ENCODE measurements around the gene CETP. TPM values are rescaled to one million over a fixed set of nuclear protein-coding genes. Genes with fewer than 3 reads are reported as not detected.
A peak's percentile ranks its signal among the peaks of the same experiment; 100 is the strongest.

Gene CETP
- total and polyA plus RNA-seq, 12 donors, result 1.2 to 7.9 (median 2.8) TPM

- TF ChIP-seq CTCF (IDR thresholded peaks at IDR 0.05), result no peak
- no peak for TF ChIP-seq POLR2A (IDR thresholded peaks at IDR 0.05)
- Histone ChIP-seq H3K27ac (no peak overlapping the region), H3K4me1 (replicated peaks in 1 of 2) (peaks cover 8 to 21% of the 10 kb centered on the region in 2 donors), H3K4me3 (no peak overlapping the region), H3K36me3 (replicated peaks in 1 of 2) (no peaks in the 10 kb centered on the region), H3K27me3 (no peaks in the 10 kb centered on the region), H3K9me3 (replicated peaks in 1 of 3) (no peaks in the 10 kb centered on the region)
- intact Hi-C loops (cut with DNase I), result no loop called here
- DNase-seq, result no peak
- WGBS, 4 donors, result 96 to 97% (median 96%) methylated on average over 4 of the region's 4 CpGs
Measured at GRCh38 chr16:56929639-56930038, 32.1 kb upstream of the CETP start.

- TF ChIP-seq POLR2A (IDR thresholded peaks at IDR 0.05) (no peak), CTCF (IDR thresholded peaks at IDR 0.05) (no peak)
- no peaks in the 10 kb centered on the region for H3K9me3 ChIP-seq (replicated peaks in 1 of 3)
- intact Hi-C loops (cut with DNase I), result no loop called here
- peaks cover 0 to 8% of the 10 kb centered on the region in 2 donors for H3K36me3 ChIP-seq (replicated peaks in 1 of 2)
- WGBS, 4 donors, result 84 to 91% (median 87%) methylated on average over 14 to 15 of the region's 15 CpGs
- DNase-seq, result no peak
- no peaks in the 10 kb centered on the region for H3K27me3 ChIP-seq
- peaks cover 18 to 31% of the 10 kb centered on the region in 2 donors for H3K4me1 ChIP-seq (replicated peaks in 1 of 2)
- no peak overlapping the region for H3K27ac ChIP-seq
- no peak overlapping the region for H3K4me3 ChIP-seq
Measured at GRCh38 chr16:56930486-56931270, 31.1 kb upstream of the CETP start.

- H3K4me1 ChIP-seq (replicated peaks in 1 of 2), result peaks cover 18 to 38% of the 10 kb centered on the region in 2 donors
- peak overlapping the region in 2 of 4 donors; percentile 74 to 94 for H3K4me3 ChIP-seq
- H3K27ac ChIP-seq, result peak overlapping the region; percentile 9 to 99 (median 97)
- no peaks in the 10 kb centered on the region for H3K9me3 ChIP-seq (replicated peaks in 1 of 3)
- H3K27me3 ChIP-seq, result no peaks in the 10 kb centered on the region
- no peak for TF ChIP-seq POLR2A (IDR thresholded peaks at IDR 0.05)
- TF ChIP-seq CTCF (IDR thresholded peaks at IDR 0.05), result no peak
- intact Hi-C loops (cut with DNase I), result no loop called here
- peak in 2 of 7 donors; percentile 39 to 62 for DNase-seq
- 25 to 38% (median 31%) methylated on average over 17 to 25 of the region's 25 CpGs for WGBS, 4 donors
- peaks cover 0 to 15% of the 10 kb centered on the region in 2 donors for H3K36me3 ChIP-seq (replicated peaks in 1 of 2)
Measured at GRCh38 chr16:56931271-56931891, 30.4 kb upstream of the CETP start.

- H3K36me3 ChIP-seq (replicated peaks in 1 of 2), result peaks cover 0 to 23% of the 10 kb centered on the region in 2 donors
- peak within 1 kb of the TSS; percentile 93 to 99 (median 97) for H3K27ac ChIP-seq
- TF ChIP-seq POLR2A (IDR thresholded peaks at IDR 0.05), result peak; percentile 90
- peak in 3 of 6 experiments; percentile 21 to 35 (median 27) for TF ChIP-seq CTCF (IDR thresholded peaks at IDR 0.05)
- DNase-seq, result peak; percentile 99
- no peaks in the 10 kb centered on the region for H3K9me3 ChIP-seq (replicated peaks in 1 of 3)
- intact Hi-C loops (cut with DNase I), result no loop called here
- peak within 1 kb of the TSS; percentile 74 to 98 (median 90) for H3K4me3 ChIP-seq
- peaks cover 18 to 45% of the 10 kb centered on the region in 2 donors for H3K4me1 ChIP-seq (replicated peaks in 1 of 2)
- no peaks in the 10 kb centered on the region for H3K27me3 ChIP-seq
- WGBS, 4 donors, result 0 to 3% (median 0%) methylated on average over 6 to 83 of the region's 83 CpGs
Measured at GRCh38 chr16:56931892-56932720, 29.6 kb upstream of the CETP start, which contains the start of gene HERPUD1. HERPUD1 (plus strand) TSS chr16:56932142; CDS start chr16:56932245, 103 bp downstream.

Data from adrenal gland (tissue), 12 donors.